ENCODE measurements around the gene FAM168A. TPM values are rescaled to one million over a fixed set of nuclear protein-coding genes. Genes with fewer than 3 reads are reported as not detected.

Gene FAM168A
- total RNA-seq, 1 donor from 2014 or later = 25.6 TPM

GRCh38 chr11:73566977-73567755, 30.7 kb downstream of the FAM168A start:
- intact Hi-C loops (cut with DNase I) = no loop called here
- DNase-seq = no peak
- peak; percentile 37 for ATAC-seq (ENCODE audit: poor library complexity)

GRCh38 chr11:73566422-73566821, 31.5 kb downstream of the FAM168A start:
- DNase-seq = no peak
- intact Hi-C loops (cut with DNase I) = no loop called here
- no peak for ATAC-seq (ENCODE audit: poor library complexity)

GRCh38 chr11:73565804-73566203, 32.1 kb downstream of the FAM168A start:
- intact Hi-C loops (cut with DNase I) = no loop called here
- ATAC-seq (ENCODE audit: poor library complexity) (no peak), DNase-seq (no peak)

GRCh38 chr11:73564903-73565302, 33.0 kb downstream of the FAM168A start:
- ATAC-seq (ENCODE audit: poor library complexity) = no peak
- intact Hi-C loops (cut with DNase I) = no loop called here

GRCh38 chr11:73563539-73564200, 34.2 kb downstream of the FAM168A start:
- DNase-seq (no peak), ATAC-seq (ENCODE audit: poor library complexity) (no peak)
- intact Hi-C loops (cut with DNase I) = no loop called here

More at GRCh38 chr11:73564903-73565302, 33.0 kb downstream of the FAM168A start:
- DNase-seq = no peak

- intact Hi-C loops (cut with DNase I) = no loop called here
- ATAC-seq (ENCODE audit: poor library complexity) (no peak), DNase-seq (no peak)
Observed at GRCh38 chr11:73559743-73560142, 38.2 kb downstream of the FAM168A start.

- intact Hi-C loops (cut with DNase I) = no loop called here
- ATAC-seq (ENCODE audit: poor library complexity) (no peak), DNase-seq (no peak)
Observed at GRCh38 chr11:73556966-73557365, 40.9 kb downstream of the FAM168A start.

GRCh38 chr11:73555615-73556014, 42.3 kb downstream of the FAM168A start:
- intact Hi-C loops (cut with DNase I) = no loop called here
- ATAC-seq (ENCODE audit: poor library complexity) = peak; percentile 83
- no peak for DNase-seq

GRCh38 chr11:73554671-73555320, 43.1 kb downstream of the FAM168A start:
- DNase-seq = no peak
- no peak for ATAC-seq (ENCODE audit: poor library complexity)
- intact Hi-C loops (cut with DNase I) = no loop called here

GRCh38 chr11:73553266-73553665, 44.6 kb downstream of the FAM168A start:
- no peak for DNase-seq
- no peak for ATAC-seq (ENCODE audit: poor library complexity)
- intact Hi-C loops (cut with DNase I) = no loop called here

GRCh38 chr11:73551677-73552076, 46.2 kb downstream of the FAM168A start:
- DNase-seq = no peak
- peak; percentile 68 for ATAC-seq (ENCODE audit: poor library complexity)
- intact Hi-C loops (cut with DNase I) = no loop called here

- peak; percentile 40 for ATAC-seq (ENCODE audit: poor library complexity)
- intact Hi-C loops (cut with DNase I) = no loop called here
- no peak for DNase-seq
Observed at GRCh38 chr11:73549376-73549775, 48.5 kb downstream of the FAM168A start.

- ATAC-seq (ENCODE audit: poor library complexity) (no peak), DNase-seq (no peak)
- intact Hi-C loops (cut with DNase I) = no loop called here
Observed at GRCh38 chr11:73547706-73548595, 50.0 kb downstream of the FAM168A start.

GRCh38 chr11:73542175-73542574, 55.7 kb downstream of the FAM168A start:
- ATAC-seq (ENCODE audit: poor library complexity) (no peak), DNase-seq (no peak)
- intact Hi-C loops (cut with DNase I) = no loop called here

- intact Hi-C loops (cut with DNase I) = no loop called here
- ATAC-seq (ENCODE audit: poor library complexity) (no peak), DNase-seq (no peak)
Observed at GRCh38 chr11:73539506-73540084, 58.3 kb downstream of the FAM168A start.

GRCh38 chr11:73538381-73538872, 59.5 kb downstream of the FAM168A start:
- ATAC-seq (ENCODE audit: poor library complexity) = peak; percentile 27
- intact Hi-C loops (cut with DNase I) = no loop called here

GRCh38 chr11:73537969-73538368, 59.9 kb downstream of the FAM168A start:
- ATAC-seq (ENCODE audit: poor library complexity) = no peak
- intact Hi-C loops (cut with DNase I) = no loop called here
- DNase-seq = no peak

More at GRCh38 chr11:73538381-73538872, 59.5 kb downstream of the FAM168A start:
- DNase-seq = no peak

GRCh38 chr11:73536961-73537360, 61.0 kb downstream of the FAM168A start:
- no peak for DNase-seq
- no peak for ATAC-seq (ENCODE audit: poor library complexity)
- intact Hi-C loops (cut with DNase I) = no loop called here
